NK-92 (cell line): Measurements from ENCODE around the gene IL12RB2.
"Not testable (repeated sequence)": the region's sequence is repeated elsewhere in the genome, so short reads cannot be mapped to it uniquely, and the experiment has no call there.

ENCODE experiments used
- DNase-seq: peaks from one replicate; lab custom pipeline; 2025; ENCODE audit not compliant: unreplicated experiment; lab: John Stamatoyannopoulos, UW

The IL12RB2 gene

GRCh38 chr1:67429528-67430357 lies 122.1 kb downstream of the IL12RB2 start:
- no peak for DNase-seq

DNA sequence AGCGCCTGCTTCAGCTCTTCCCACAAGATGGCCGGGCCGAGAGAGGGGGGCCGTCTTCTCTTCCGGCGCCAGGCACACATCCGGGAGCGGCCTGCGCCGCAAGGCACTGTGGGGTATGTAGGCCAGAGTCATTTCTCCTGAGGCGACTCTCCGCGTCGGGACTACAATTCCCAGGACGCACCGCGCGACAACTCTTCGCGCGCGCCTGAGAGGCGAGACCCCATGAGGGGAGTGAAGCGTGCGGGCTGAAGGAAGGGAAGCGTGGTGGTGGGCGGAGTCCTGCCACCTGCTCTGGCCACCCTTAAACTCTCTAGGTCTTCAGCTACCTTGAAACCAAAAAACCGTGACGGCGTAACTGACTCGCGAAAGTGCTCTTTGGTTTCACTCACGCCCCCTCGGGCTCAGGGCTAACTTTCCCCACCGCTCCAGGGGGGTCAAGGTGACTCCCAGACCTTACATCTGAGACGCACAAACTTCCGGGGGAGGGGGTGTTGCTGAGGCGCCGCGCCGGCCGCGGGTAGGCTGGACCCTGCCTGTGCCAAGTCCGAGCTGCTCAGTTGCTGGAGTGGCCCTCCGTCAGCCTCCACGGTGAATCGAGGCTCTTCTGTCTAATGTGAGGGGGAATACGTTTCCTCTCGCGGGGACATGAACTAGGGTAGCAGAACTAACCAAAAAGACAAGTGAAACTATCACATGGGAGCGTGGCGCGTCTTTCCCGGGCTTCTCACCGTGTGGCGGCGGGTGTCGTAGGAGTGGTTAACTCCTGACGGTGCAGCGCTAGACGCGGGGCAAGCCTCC lies 122.9 kb downstream of the IL12RB2 start, which contains the start of gene SERBP1:
SERBP1 (minus strand) TSS at position 45 of the 798 bp plus-strand sequence. CDS start 102 bp downstream, outside the sequence.
- peak; percentile 76 for DNase-seq

DNA sequence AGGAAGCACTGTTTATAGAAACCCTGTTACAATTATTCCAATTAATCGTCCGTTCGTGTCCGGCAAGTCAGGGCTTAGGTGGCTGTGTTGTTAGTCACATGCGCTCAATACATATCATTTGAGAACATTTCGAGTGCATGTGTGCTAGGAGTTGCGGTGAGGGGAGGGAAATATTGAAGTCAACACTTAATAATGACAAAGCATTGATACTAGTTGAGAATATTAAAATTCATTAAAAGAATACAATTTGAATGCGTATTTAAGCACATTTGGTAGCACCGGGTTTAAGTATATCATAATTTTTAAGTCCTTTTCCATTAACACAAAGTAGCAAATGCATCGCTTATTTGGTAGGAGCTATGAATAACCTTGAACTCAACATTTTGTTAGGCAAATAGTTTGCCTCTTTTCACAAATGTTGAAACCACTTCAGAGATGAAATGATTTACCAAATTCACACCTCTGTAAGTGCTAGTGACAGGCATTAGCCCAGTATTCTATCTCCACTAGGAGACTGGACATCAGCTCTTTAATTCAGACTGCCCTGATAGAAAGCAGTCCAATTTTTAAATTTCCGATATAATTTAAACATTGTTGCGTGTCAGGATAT lies 123.6 kb downstream of the IL12RB2 start:
- DNase-seq: no peak

GRCh38 chr1:67431869-67432578 lies 124.4 kb downstream of the IL12RB2 start:
- no peak for DNase-seq

DNA sequence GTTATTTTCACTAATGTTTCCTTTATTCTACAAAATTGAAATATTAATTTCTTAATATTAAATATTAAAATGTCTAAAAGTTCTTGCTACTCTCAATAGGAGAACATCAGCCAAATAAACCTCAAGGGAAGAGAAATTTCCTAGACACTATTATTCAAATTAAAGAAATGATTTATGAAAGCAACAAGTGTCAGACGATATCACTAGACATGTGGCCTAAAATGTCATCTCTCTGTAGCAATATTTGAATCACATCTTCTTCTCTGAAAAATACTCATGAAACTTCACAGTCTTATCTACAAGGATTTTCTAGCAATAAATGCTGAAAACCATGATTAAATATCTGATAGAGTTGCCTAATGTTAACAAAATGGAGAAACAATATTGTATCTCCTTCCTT lies 125.1 kb downstream of the IL12RB2 start:
- no peak for DNase-seq

GRCh38 chr1:67433837-67434236 lies 126.2 kb downstream of the IL12RB2 start:
- no peak for DNase-seq

GRCh38 chr1:67434491-67434890 lies 126.8 kb downstream of the IL12RB2 start:
- no peak for DNase-seq

DNA sequence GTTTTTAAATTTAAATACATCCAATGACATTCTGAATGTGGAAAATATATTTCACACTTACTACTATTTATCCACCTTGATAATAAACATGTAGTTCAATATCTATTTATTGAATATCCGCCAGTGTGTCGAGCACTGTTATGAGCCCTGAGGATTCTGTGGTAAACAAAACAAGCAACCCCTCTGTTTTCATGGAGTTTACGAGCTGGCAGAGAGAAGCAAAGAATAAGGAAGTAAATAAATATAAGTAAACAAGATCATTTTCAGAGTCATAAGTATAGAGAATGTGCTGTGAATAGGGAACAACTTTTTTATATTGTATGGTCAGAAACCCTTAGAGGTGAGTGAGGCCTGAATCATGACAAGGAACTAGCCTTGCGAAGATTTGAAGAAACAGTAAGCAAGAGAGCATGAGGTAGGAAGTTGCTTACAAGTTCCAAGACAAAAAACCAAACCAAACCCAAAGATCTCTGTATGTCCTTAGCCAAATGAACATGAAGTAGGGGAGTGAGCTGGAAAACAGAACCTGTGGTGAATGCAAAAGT lies 128.9 kb downstream of the IL12RB2 start:
- no peak for DNase-seq

- DNase-seq: no peak
Measured at GRCh38 chr1:67437961-67438360, 130.3 kb downstream of the IL12RB2 start.

DNA sequence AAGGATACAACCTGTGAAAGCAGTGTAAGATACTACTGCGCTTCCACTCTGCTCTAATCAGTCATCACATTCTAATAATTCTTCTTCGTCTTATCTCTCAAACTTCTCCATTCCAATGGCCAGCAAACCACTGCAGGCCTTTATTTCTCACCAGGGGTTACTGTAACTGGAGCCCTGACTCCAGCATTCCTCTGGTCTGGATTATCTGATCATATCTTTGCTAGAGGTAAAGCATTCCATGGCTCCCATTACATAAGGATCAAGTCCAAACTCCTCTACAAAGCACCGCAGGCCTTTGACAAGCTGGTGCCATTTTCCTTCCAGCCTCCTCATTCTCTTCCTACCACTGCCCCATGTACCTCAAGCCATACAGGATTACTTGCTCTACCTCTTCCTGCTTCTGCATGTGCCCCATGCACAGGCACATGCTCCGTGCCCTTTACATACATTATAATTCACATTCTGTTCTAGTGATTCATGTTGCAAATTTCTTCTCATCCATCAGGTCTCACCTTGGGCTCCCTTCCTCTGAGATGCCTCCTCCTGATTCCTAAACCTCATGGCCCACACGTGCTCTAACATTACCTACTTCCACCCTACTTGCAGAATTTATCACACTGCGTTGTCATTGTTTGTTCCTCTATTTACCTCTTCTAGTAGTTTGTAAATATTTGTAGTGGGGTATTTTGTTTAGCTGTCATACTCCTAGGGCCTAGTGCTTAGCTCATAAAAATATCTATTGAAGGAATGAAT lies 131.8 kb downstream of the IL12RB2 start:
- no peak for DNase-seq

DNA sequence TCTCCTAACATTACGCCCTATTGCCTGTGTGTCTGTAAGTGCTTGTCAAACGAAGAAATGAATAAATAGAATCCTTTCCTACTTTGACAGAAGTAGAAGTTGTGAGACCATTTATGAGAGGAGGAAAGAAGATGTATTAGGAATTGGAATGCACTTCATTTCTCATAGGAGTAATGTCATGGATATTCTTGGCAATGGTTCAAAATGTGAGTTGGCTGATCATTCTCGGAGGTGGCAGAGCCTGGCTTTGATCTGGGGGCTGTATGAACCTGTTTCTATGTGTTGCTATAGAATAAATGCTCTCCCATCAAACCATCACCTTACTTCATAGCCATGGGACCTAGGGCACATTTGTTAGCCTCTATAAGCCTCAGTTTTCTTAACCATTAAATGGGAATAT lies 132.7 kb downstream of the IL12RB2 start:
- DNase-seq: no peak

- no peak for DNase-seq
Measured at GRCh38 chr1:67441183-67441582, 133.5 kb downstream of the IL12RB2 start.

DNA sequence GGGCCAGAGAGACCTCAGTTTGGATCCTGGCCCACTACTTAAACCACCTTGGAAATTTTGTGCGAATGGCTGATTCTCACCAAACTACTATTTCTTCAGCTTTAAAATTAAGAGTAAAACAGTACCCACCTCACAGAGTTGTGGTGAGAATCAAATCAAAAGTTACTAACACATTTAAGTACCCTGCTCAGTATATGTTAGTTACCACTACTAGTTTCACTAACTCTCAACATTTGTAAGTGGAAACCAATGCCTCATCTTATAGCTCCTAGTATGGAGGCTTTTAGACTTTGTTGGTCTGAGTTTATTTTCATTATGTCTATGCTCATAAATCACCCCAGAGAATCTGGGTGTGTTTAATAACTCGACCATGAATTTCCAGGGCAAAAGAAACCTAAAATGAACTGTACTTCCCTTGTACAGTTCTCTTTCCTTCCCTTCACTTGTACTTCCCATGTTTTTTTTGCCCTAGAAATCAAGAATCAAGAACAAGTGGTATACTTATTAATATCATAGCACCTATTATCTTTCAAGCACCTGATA lies 134.1 kb downstream of the IL12RB2 start:
- DNase-seq: no peak

- not testable (repeated sequence) for DNase-seq
Measured at GRCh38 chr1:67446014-67446413, 138.3 kb downstream of the IL12RB2 start.
